HepG2 (cell line): ENCODE results near the gene CLDN9. TPM values are rescaled to one million over a fixed set of nuclear protein-coding genes. Genes with fewer than 3 reads are reported as not detected.

Source experiments
- ATAC-seq: fragments of 200-7000 bp; cut with Tn5 transposase; 3 replicates; pipeline ENCODE4 v1.9.1; 2020; ENCODE audit warnings: mild to moderate bottlenecking, moderate library complexity
- BruUV-seq: library from RNA; stranded (reverse); fragments of 400-500 nt; replicated peaks from 2 replicates; lab custom pipeline; 2021; lab: Mats Ljungman, UMichigan
- CTCF ChIA-PET: fragments of 300-600 bp; formaldehyde crosslinking; extraction: SDS; loops from one replicate; lab custom pipeline; 2021; ENCODE audit warnings: low total read pairs, inconsistent platforms, low intra/inter-chr PET ratio; lab: Yijun Ruan, JAX
- POLR2A ChIA-PET: fragments of 350-600 bp; sonication (Branson Sonifier 250); formaldehyde crosslinking; loops from one replicate; lab custom pipeline; 2020; ENCODE audit warnings: antibody characterized with exemption, inconsistent platforms; lab: Yijun Ruan, JAX
- DNase-seq: peaks from one replicate; pipeline ENCODE4 v3.0.0-alpha.2; 2015; ENCODE audit warnings: low spot score
- FAIRE-seq: peaks from 3 replicates; lab custom pipeline; 2011; peaks lifted over from hg19 to GRCh38; lab: Jason Lieb, UNC
- H2AFZ ChIP-seq: one replicate; pipeline ENCODE4 v1.6.1; 2011; ENCODE audit warnings: low read length, inconsistent platforms
- H3K27ac ChIP-seq: fragments of 300-600 bp; 3 replicates; pipeline ENCODE4 v1.8.0; 2011; ENCODE audit warnings: mixed run types, mild to moderate bottlenecking, mixed read lengths, low read length, inconsistent platforms; ENCODE audit not compliant: insufficient read depth; ENCODE audit errors: extremely low read length
- H3K27me3 ChIP-seq, 2 experiments: fragments of 200-600 bp in 1 of 2; 2 replicates in 1 of 2; 3 replicates in 1 of 2; pipeline versions ENCODE4 v1.6.0 to v1.8.0; 2011; ENCODE audit warnings: low read length in 2 of 2, mild to moderate bottlenecking in 2 of 2, moderate library complexity in 2 of 2, inconsistent platforms in 1 of 2; ENCODE audit not compliant: insufficient read depth in 2 of 2, control insufficient read depth in 1 of 2
- H3K36me3 ChIP-seq, 2 experiments: fragments of 200-600 bp in 1 of 2; replicated peaks in 1 of 2; 2 replicates in 1 of 2; 3 replicates in 1 of 2; pipeline versions ENCODE4 v1.5.1 to v1.8.0; 2011; ENCODE audit warnings: low read length in 2 of 2, inconsistent platforms in 1 of 2; ENCODE audit not compliant: insufficient read depth in 2 of 2, control insufficient read depth in 1 of 2
- H3K4me1 ChIP-seq: 2 replicates; pipeline ENCODE4 v1.5.1; 2012; ENCODE audit warnings: low read length, inconsistent platforms; ENCODE audit not compliant: insufficient read depth
- H3K4me2 ChIP-seq: 2 replicates; pipeline ENCODE4 v1.6.0; 2011; ENCODE audit warnings: low read depth, low read length, inconsistent platforms
- H3K4me3 ChIP-seq, 3 experiments: fragments of 200-600 bp in 1 of 3; sonication (generic), shearing (Covaris generic) in 1 of 3; replicated peaks in 1 of 3; 2 replicates each; pipeline ENCODE4 v1.5.1; 2011 to 2016; ENCODE audit warnings: low read length in 3 of 3, inconsistent platforms in 2 of 3, low read depth in 2 of 3, mild to moderate bottlenecking in 2 of 3, control low read depth in 1 of 3, mixed read lengths in 1 of 3; ENCODE audit not compliant: insufficient read depth in 1 of 3
- H3K79me2 ChIP-seq: one replicate; pipeline ENCODE4 v1.6.1; 2011; ENCODE audit warnings: low read length, inconsistent platforms; ENCODE audit not compliant: insufficient read depth
- H3K9ac ChIP-seq: 2 replicates; pipeline ENCODE4 v1.6.0; 2011; ENCODE audit warnings: mild to moderate bottlenecking, low read depth, low read length, inconsistent platforms; ENCODE audit not compliant: insufficient read depth
- H3K9me3 ChIP-seq: 2 replicates; pipeline ENCODE4 v1.5.1; 2012; ENCODE audit warnings: mild to moderate bottlenecking, low read length
- H4K20me1 ChIP-seq: 2 replicates; pipeline ENCODE4 v1.6.0; 2011; ENCODE audit warnings: inconsistent platforms, mild to moderate bottlenecking, low read length, moderate library complexity; ENCODE audit not compliant: insufficient read depth
- ARNT2 ChIP-seq: sonication (generic); formaldehyde crosslinking; IDR thresholded peaks from 2 replicates; pipeline ENCODE4 v1.8.0; 2022; ENCODE audit warnings: mild to moderate bottlenecking, low read depth, missing genetic modification reagents, moderate library complexity
- BHLHE40 ChIP-seq: IDR thresholded peaks from 2 replicates; pipeline ENCODE4 v1.6.1; 2011; ENCODE audit warnings: low read length, improper control_type of control experiment
- CREM ChIP-seq, 2 experiments: sonication (generic) in 1 of 2; formaldehyde crosslinking in 1 of 2; IDR thresholded peaks; 2 replicates each; pipeline versions ENCODE4 v1.4.0 to v1.6.1; 2016 to 2020; ENCODE audit warnings: antibody characterized with exemption in 1 of 2, mild to moderate bottlenecking in 1 of 2, missing genetic modification reagents in 1 of 2
- HMGXB4 ChIP-seq, 2 experiments: sonication (generic) in 1 of 2; formaldehyde crosslinking in 1 of 2; IDR thresholded peaks; 2 replicates each; pipeline versions ENCODE4 v1.4.0 to v1.6.1; 2018 to 2020; ENCODE audit warnings: missing genetic modification reagents in 2 of 2, borderline replicate concordance in 1 of 2, low read depth in 1 of 2, mild to moderate bottlenecking in 1 of 2, missing biosample characterization in 1 of 2
- NBN ChIP-seq: fragments of 450-650 bp; conservative IDR thresholded peaks from 2 replicates; pipeline ENCODE4 v1.6.1; 2017
- PATZ1 ChIP-seq: sonication (generic); formaldehyde crosslinking; IDR thresholded peaks from 2 replicates; pipeline ENCODE4 v1.4.0; 2020; ENCODE audit warnings: missing genetic modification reagents
- PHF21A ChIP-seq: sonication (generic); formaldehyde crosslinking; IDR thresholded peaks from 2 replicates; pipeline ENCODE4 v1.5.0; 2020; ENCODE audit warnings: mild to moderate bottlenecking, missing genetic modification reagents
- TOE1 ChIP-seq: sonication (generic); formaldehyde crosslinking; IDR thresholded peaks from 2 replicates; pipeline ENCODE4 v1.4.0; 2020; ENCODE audit warnings: mild to moderate bottlenecking, missing genetic modification reagents
- ZNF331 ChIP-seq: sonication (generic); formaldehyde crosslinking; IDR thresholded peaks from 2 replicates; pipeline ENCODE4 v1.4.0; 2020; ENCODE audit warnings: missing genetic modification reagents
- ZNF598 ChIP-seq: sonication (generic); formaldehyde crosslinking; IDR thresholded peaks from 2 replicates; pipeline ENCODE4 v1.5.1; 2020; ENCODE audit warnings: mild to moderate bottlenecking, missing genetic modification reagents, borderline replicate concordance
- ZNF83 ChIP-seq: sonication (generic); formaldehyde crosslinking; IDR thresholded peaks from 2 replicates; pipeline ENCODE4 v1.4.0; 2020; ENCODE audit warnings: missing genetic modification reagents, mild to moderate bottlenecking, borderline replicate concordance
- ZNF850 ChIP-seq: sonication (generic); formaldehyde crosslinking; conservative IDR thresholded peaks from 2 replicates; pipeline ENCODE4 v1.9.0; 2021; ENCODE audit warnings: mild to moderate bottlenecking, missing genetic modification reagents
- ZNF878 ChIP-seq: sonication (generic); formaldehyde crosslinking; IDR thresholded peaks from 2 replicates; pipeline ENCODE4 v1.8.1; 2023; ENCODE audit warnings: mild to moderate bottlenecking, missing genetic modification reagents, moderate library complexity
- WGBS: methylation state at CpG from one replicate; pipeline ENCODE4 v1.1.6; 2017; ENCODE audit warnings: low lambda C conversion rate; 5-methylcytosine and 5-hydroxymethylcytosine counted together
- in situ Hi-C: cut with HindIII; loops from 2 replicates; pipeline ENCODE4 v1.10.0; 2017; ENCODE audit warnings: low pct_unique_long_range_greater_than_20kb; ENCODE audit not compliant: extremely low pct_ligation_motif_present
- intact Hi-C: fragments of 100-400 bp; cut with micrococcal nuclease; formaldehyde crosslinking; loops from one replicate; pipeline ENCODE4 v1.10.0; 2022; ENCODE audit not compliant: unreplicated experiment
- polyA plus RNA-seq, 8 experiments: library from polyadenylated mRNA; depleted of rRNA in 3 of 8; stranded (reverse) in 7 of 8; unstranded in 1 of 8; fragments of >200 nt; fragmentation: Illumina TruSeq in 4 of 8; extraction: Trizol in 4 of 8; gene quantifications; 2 replicates each; pipeline versions ENCODE4 v1.2.1 to v1.2.3, GENCODE V29; 2011 to 2016; ENCODE audit warnings: low read depth in 4 of 8, missing spikeins in 1 of 8, mixed read lengths in 1 of 8; ENCODE audit not compliant: insufficient read depth in 1 of 8
- total RNA-seq, 5 experiments: library from RNA; depleted of rRNA; stranded (reverse); fragments of >200 nt; fragmentation: Illumina TruSeq; extraction: Trizol; gene quantifications; 2 replicates each; pipeline ENCODE4 v1.2.3, GENCODE V29; 2016; ENCODE audit warnings: low read depth in 1 of 5
- TF ChIP-seq, protein P1 (sequence below): sonication (generic); formaldehyde crosslinking; IDR thresholded peaks from 2 replicates; pipeline ENCODE4 v1.9.0; 2021; ENCODE audit warnings: missing genetic modification reagents, mild to moderate bottlenecking, borderline replicate concordance

The CLDN9 gene
- total and polyA plus RNA-seq, 2 of the 13 experiments (the other 11 are each of a cell fraction or from before 2014, with no cell fraction given): 0.15 to 0.26 TPM

- H3K4me2 ChIP-seq: no peak overlapping the region
- no peak for ATAC-seq
- ChIA-PET CTCF (no interaction called here), POLR2A (no interaction called here)
- intact Hi-C loops: no loop called here
- 71% methylated on average over 11 of the region's 13 CpGs for WGBS
- in situ Hi-C loops: no loop called here
- H3K4me3 ChIP-seq: no peak overlapping the region
- no peaks in the 10 kb centered on the region for H3K9me3 ChIP-seq
- no peak overlapping the region for H2AFZ ChIP-seq
- no peaks in the 10 kb centered on the region for H3K36me3 ChIP-seq
- H3K27ac ChIP-seq: no peak overlapping the region
- no peak for DNase-seq
- peaks cover 0 to 3% of the 10 kb centered on the region in 2 experiments; a peak in 1 of 5 replicates for H3K27me3 ChIP-seq
- no peaks in the 10 kb centered on the region for H3K79me2 ChIP-seq
- no peaks in the 10 kb centered on the region for H4K20me1 ChIP-seq
- BruUV-seq: no TSS peak
- H3K9ac ChIP-seq: no peak overlapping the region
- no peak for FAIRE-seq
- peaks cover 24% of the 10 kb centered on the region for H3K4me1 ChIP-seq
- no peak for TF ChIP-seq CREM (IDR thresholded peaks at IDR 0.05)
- TF ChIP-seq CREM (CRISPR knock-in tag; IDR thresholded peaks at IDR 0.05): no peak
- TF ChIP-seq, protein P1, sequence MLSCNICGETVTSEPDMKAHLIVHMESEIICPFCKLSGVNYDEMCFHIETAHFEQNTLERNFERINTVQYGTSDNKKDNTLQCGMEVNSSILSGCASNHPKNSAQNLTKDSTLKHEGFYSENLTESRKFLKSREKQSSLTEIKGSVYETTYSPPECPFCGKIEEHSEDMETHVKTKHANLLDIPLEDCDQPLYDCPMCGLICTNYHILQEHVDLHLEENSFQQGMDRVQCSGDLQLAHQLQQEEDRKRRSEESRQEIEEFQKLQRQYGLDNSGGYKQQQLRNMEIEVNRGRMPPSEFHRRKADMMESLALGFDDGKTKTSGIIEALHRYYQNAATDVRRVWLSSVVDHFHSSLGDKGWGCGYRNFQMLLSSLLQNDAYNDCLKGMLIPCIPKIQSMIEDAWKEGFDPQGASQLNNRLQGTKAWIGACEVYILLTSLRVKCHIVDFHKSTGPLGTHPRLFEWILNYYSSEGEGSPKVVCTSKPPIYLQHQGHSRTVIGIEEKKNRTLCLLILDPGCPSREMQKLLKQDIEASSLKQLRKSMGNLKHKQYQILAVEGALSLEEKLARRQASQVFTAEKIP (CRISPR knock-in tag): no peak
- no peak for TF ChIP-seq PHF21A (CRISPR knock-in tag)
- TF ChIP-seq TOE1 (CRISPR knock-in tag): no peak
- no peak for TF ChIP-seq ZNF850 (CRISPR knock-in tag)
- TF ChIP-seq BHLHE40: no peak
- no peak for TF ChIP-seq ZNF878 (CRISPR knock-in tag)
- no peak for TF ChIP-seq ZNF331 (CRISPR knock-in tag)
- TF ChIP-seq ZNF83 (CRISPR knock-in tag): no peak
- no peak for TF ChIP-seq ZNF598
- TF ChIP-seq PATZ1 (CRISPR knock-in tag): no peak
- no peak for TF ChIP-seq NBN
- no peak for TF ChIP-seq ARNT2 (CRISPR knock-in tag)
- TF ChIP-seq HMGXB4 (CRISPR knock-in tag; IDR thresholded peaks at IDR 0.05; ENCODE audit: borderline replicate concordance in 1 of 2, low read depth in 1 of 2): no peak
Measured at GRCh38 chr16:2996298-2996697, 16.4 kb upstream of the CLDN9 start.
